Left ventricle myocardium inferior (tissue), 1 donor: ENCODE measurements around the gene MAP6. TPM values are rescaled to one million over a fixed set of nuclear protein-coding genes. Genes with fewer than 3 reads are reported as not detected.
A peak's percentile ranks its signal among the peaks of the same experiment; 100 is the strongest.

Experiments
- DNase-seq: peaks from one replicate; pipeline ENCODE4 v3.0.0-alpha.2; 2020
- H3K27ac ChIP-seq: fragments of 200-600 bp; replicated peaks from 2 replicates; pipeline ENCODE4 v1.8.0; 2021
- H3K27me3 ChIP-seq: fragments of 200-600 bp; 2 replicates; pipeline ENCODE4 v1.8.0; 2021; ENCODE audit warnings: low read depth
- H3K36me3 ChIP-seq: fragments of 200-600 bp; 2 replicates; pipeline ENCODE4 v1.8.0; 2021
- H3K4me1 ChIP-seq: fragments of 200-600 bp; 2 replicates; pipeline ENCODE4 v1.8.0; 2021
- H3K4me3 ChIP-seq: fragments of 200-600 bp; 2 replicates; pipeline ENCODE4 v1.8.0; 2021; ENCODE audit warnings: mild to moderate bottlenecking, moderate library complexity
- H3K9me3 ChIP-seq: fragments of 200-600 bp; replicated peaks from 2 replicates; pipeline ENCODE4 v1.8.0; 2021
- intact Hi-C: fragments of 100-400 bp; cut with micrococcal nuclease; formaldehyde crosslinking; loops from one replicate; pipeline ENCODE4 v1.11.0; 2022
- long read RNA-seq: library from polyadenylated mRNA; unstranded; transcript quantifications from one replicate; pipeline ENCODE4 v2.0.0, GENCODE V29; 2021
- total RNA-seq: library from RNA; stranded (reverse); fragmentation: NEBNext Ultra II Directional; extraction: Animal tissue kit (Norgen Biotek cat#: 25700); gene quantifications from one replicate; pipeline ENCODE4 v1.2.1, GENCODE V29; 2021
- TF ChIP-seq, protein P1 (sequence below): fragments of 200-600 bp; IDR thresholded peaks from 2 replicates; pipeline ENCODE4 v1.8.0; 2021; ENCODE audit warnings: antibody characterized with exemption, mild to moderate bottlenecking, borderline replicate concordance
- donor health status: DM: no; HTN: yes; CAD: no; lungs with severe emphysema.

The MAP6 gene
- 5.7 TPM for total RNA-seq
- long read RNA-seq, full-length matches to known transcripts = 22 of 24 reads
- long read RNA-seq, partial matches to known transcripts = 1 of 24 reads
- long read RNA-seq, other reads (novel, unspliced or antisense) = 1 of 24 reads

DNA sequence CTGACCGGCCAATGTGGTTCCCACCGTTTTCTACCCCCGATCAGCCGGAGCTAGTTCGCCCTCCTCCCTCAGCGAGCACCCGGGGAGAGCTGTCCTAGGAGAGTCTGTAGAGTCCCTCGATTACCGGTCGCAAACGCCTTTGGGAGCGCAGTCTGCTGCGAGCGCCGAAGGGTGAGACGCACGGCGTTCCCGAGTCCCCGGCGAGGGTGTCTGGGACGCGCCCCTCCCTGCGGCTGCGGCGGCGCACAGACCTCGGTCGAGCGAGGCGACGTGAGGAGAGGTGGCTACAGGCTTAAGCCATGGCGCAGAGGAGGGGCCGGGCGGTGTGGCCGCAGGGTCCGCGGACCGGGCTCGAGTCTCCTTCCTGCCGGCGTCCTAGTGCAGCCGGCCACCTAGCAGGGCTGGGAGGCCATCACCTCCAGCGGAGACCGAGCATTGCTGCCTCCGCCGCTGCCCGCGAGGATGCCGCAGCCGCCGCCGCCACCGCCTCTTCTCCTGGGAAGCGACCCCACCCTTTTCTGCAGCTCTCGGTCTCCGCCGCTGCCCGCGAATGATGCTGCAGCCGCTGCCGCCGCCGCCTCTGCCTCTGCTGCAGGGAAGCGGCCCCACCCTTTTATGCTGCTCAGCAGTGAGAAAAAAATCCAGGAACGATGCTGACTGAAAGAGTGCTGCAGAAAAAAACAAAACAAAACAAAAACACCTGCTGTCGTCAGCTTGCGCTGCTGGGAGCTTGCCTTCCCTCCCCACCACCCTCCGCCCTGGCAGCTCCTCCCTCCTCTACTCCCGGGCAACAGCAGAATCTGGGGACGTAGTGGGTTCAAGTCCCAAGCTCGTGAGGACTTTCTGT lies at the start of gene MAP6:
Gene MAP6, minus strand, starts transcription at position 588 of the 847 bp plus-strand sequence. CDS start 669 bp downstream, outside the sequence.
- H3K9me3 ChIP-seq = no peaks in the 10 kb centered on the region
- H3K27ac ChIP-seq = peak within 1 kb of the TSS; percentile 70
- no peaks in the 10 kb centered on the region for H3K36me3 ChIP-seq
- intact Hi-C loops = no loop called here
- H3K27me3 ChIP-seq = peaks cover 23% of the 10 kb centered on the region
- peaks cover 20% of the 10 kb centered on the region for H3K4me1 ChIP-seq
- TF ChIP-seq, protein P1, sequence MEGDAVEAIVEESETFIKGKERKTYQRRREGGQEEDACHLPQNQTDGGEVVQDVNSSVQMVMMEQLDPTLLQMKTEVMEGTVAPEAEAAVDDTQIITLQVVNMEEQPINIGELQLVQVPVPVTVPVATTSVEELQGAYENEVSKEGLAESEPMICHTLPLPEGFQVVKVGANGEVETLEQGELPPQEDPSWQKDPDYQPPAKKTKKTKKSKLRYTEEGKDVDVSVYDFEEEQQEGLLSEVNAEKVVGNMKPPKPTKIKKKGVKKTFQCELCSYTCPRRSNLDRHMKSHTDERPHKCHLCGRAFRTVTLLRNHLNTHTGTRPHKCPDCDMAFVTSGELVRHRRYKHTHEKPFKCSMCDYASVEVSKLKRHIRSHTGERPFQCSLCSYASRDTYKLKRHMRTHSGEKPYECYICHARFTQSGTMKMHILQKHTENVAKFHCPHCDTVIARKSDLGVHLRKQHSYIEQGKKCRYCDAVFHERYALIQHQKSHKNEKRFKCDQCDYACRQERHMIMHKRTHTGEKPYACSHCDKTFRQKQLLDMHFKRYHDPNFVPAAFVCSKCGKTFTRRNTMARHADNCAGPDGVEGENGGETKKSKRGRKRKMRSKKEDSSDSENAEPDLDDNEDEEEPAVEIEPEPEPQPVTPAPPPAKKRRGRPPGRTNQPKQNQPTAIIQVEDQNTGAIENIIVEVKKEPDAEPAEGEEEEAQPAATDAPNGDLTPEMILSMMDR = no peak
- peak within 1 kb of the TSS; percentile 77 for H3K4me3 ChIP-seq
- peak; percentile 27 for DNase-seq

DNA sequence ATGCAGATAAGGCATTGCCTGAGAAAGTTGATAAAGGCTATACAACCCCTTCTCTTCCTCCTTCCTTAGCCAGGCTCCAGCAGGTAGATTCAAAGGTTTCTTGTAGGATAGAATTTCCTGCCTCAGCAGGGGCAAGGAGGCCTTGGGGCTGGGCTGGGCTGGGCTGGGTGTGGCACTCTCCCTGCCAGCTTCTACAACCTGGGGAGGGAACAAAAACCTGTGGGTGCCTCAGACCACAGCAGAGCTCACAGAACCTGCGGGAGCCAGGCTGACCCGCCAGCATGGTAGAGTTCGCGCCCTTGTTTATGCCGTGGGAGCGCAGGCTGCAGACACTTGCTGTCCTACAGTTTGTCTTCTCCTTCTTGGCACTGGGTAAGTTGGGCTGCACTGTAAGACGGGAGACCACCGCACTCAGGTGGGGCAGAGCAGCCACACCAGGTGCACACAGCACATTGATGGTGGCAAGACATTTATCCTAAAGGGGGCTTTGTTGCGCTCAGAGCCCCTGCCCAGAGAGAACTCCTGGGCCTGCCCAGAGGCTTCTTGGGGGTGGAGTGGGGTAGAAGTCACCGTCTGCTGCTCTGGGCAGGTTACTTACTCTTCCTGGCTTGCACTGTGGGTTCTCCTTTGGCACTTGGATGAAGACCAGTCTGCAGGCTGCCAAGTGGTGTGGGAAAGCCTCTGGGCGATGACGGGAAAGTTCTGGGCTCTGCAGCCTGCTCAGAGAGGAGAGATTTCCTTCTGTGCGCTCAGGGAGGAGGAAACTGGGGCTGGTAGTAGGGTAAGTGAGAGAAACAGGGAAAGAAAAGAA lies 49.0 kb upstream of the MAP6 start, which contains the start of gene MOGAT2:
Gene MOGAT2, plus strand, starts transcription at position 231 of the 811 bp plus-strand sequence. Its CDS starts 51 bp downstream, at position 282.
- intact Hi-C loops = no loop called here
- Histone ChIP-seq H3K27ac (peak within 1 kb of the TSS; percentile 40), H3K27me3 (no peaks in the 10 kb centered on the region), H3K9me3 (no peaks in the 10 kb centered on the region), H3K4me1 (peaks cover 31% of the 10 kb centered on the region), H3K4me3 (no peak within 1 kb of the TSS), H3K36me3 (no peaks in the 10 kb centered on the region)
- TF ChIP-seq, protein P1 = no peak
- DNase-seq = peak; percentile 32

GRCh38 chr11:75716659-75717058 lies 47.8 kb upstream of the MAP6 start:
- Histone ChIP-seq H3K27ac (no peak overlapping the region), H3K9me3 (no peaks in the 10 kb centered on the region), H3K4me1 (peaks cover 21% of the 10 kb centered on the region), H3K27me3 (no peaks in the 10 kb centered on the region), H3K36me3 (no peaks in the 10 kb centered on the region), H3K4me3 (no peak overlapping the region)
- intact Hi-C loops = no loop called here
- TF ChIP-seq, protein P1 = no peak
- DNase-seq = no peak

DNA sequence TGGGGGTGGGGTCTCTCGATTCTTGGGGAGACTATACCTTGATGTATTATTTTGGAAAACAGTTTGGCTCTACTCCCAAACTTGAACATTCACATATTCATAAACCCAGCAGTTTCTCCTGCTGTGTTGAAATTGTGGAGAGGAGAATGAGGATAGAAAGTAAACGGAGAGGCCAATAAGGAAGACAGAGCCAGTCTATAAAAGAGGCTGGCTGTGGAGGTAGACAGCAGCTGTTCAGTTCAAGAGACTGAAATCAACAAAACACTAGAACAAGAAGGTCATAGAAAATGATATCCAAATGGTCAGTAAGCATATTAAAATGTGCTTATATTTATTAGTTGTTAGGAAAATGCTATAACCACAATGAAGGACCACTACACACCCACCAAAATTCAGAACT lies 46.9 kb upstream of the MAP6 start:
- DNase-seq = no peak
- TF ChIP-seq, protein P1 = no peak
- Histone ChIP-seq H3K36me3 (no peaks in the 10 kb centered on the region), H3K27ac (no peak overlapping the region), H3K9me3 (no peaks in the 10 kb centered on the region), H3K4me3 (no peak overlapping the region), H3K4me1 (peaks cover 21% of the 10 kb centered on the region), H3K27me3 (no peaks in the 10 kb centered on the region)
- intact Hi-C loops = no loop called here

DNA sequence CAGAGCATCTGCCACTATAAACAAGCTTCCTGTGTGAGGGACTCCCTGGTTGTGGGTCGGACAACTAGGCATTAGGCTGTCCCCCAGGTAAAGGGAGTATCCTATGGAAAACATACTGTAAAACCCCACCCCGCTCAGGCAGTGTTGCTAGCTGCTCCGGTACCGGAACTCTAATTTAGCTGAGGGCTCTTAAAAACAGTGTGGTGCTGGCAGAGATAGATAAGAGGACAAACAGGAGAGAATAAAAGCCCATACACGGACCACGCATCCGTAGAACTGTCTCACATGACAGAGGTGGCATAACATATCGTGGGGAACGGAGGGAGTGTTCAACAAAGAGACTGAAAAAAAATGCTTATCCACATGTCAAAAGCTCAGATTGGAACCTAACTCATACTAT lies 45.4 kb upstream of the MAP6 start:
- DNase-seq = no peak
- TF ChIP-seq, protein P1 = no peak
- no peaks in the 10 kb centered on the region for H3K27me3 ChIP-seq
- H3K4me1 ChIP-seq = peaks cover 16% of the 10 kb centered on the region
- intact Hi-C loops = no loop called here
- H3K27ac ChIP-seq = no peak overlapping the region
- H3K4me3 ChIP-seq = no peak overlapping the region
- H3K36me3 ChIP-seq = no peaks in the 10 kb centered on the region
- H3K9me3 ChIP-seq = peaks cover 6% of the 10 kb centered on the region
